ENCODE measurements around the gene KLF15.

KLF15 gene

DNA sequence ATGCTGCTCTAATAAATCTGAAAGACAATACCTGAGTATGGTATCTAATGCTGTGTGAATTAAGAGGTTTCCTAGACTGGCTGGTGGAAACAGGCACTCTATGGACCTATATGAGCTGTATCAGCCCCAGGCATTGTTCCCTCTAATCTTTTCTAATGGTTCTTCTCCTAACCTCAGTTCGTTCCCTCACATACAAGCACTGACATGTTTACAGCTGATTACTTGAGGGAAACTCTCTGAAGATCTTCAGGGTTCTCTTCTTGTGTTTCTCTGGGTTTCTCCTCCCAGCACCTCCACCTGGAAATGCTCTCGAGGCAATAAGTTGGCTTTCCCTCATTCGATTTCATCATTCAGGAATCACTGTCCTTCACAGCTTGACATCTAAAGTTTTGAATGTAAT lies 52.9 kb downstream of the KLF15 start:
- DNase-seq, result no peak

- DNase-seq, result no peak
These were observed 53.9 kb downstream of the KLF15 start for GRCh38 chr3:126303272-126303671.

DNA sequence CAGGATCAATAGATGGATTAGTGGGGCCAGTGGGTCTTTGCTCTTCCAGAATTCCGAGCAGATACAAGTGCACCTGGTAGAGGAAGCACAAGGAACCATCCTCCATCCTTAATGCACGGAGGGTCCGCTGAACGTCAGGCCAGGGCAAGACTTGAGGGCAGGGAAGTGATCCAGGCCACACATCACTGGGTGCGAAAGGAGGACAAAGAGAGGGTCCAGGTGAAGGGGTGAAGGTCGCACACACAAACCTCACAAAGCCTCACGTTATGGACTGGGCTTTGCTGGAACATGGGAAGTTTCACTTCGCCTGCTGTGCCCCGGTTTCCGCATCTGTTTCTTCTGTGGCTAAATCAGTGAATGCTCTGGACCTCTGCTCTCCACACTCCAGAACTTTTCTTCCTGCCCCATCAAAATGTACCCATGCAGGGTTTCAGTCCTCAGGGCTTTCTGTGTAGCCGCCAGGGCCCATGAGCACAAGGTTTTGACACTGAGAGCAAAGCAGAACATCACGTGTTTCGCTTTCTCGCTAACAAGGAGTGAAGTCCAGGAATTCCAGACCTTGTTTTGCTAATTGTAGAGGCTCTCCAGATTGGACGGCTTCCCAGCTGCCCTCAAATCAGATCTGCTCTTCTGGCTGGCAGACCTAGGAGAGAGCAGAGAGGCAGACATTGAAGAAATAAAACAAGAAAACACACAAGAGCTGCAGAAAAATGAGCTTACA lies 56.3 kb downstream of the KLF15 start:
- no peak for DNase-seq

GRCh38 chr3:126300001-126300760 lies 57.0 kb downstream of the KLF15 start:
- DNase-seq, result no peak

- DNase-seq, result no peak
These were observed 61.7 kb downstream of the KLF15 start for GRCh38 chr3:126295407-126295939.

DNA sequence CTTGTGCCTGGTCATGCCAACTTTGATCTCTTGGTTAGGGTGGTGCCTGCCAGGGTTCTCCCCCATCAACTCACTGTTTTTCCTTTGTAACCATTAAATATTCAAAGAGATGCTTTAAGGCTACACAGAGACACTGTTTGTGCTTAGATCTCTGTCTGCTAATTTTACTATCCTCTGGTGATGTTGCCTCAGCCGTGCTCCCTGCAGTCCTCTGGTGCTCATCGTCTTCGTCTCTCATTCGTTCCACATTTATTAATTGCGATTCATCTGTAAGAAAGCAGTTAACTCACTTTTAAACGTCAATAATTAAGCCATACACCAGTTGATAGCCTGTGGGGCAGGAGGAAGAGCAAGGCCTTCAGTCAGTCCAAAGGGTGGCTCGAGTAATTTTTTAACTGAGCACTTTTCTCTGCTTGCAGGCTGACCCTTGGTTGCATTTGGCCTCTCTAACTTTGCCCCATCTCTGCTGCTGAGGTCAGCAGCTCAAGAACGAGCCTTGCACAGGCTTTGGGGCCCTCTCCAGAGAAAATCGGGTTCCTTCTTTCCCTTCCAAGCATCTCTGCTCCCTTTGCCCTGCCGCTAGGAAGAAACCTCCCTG lies 62.9 kb downstream of the KLF15 start:
- DNase-seq, result no peak

DNA sequence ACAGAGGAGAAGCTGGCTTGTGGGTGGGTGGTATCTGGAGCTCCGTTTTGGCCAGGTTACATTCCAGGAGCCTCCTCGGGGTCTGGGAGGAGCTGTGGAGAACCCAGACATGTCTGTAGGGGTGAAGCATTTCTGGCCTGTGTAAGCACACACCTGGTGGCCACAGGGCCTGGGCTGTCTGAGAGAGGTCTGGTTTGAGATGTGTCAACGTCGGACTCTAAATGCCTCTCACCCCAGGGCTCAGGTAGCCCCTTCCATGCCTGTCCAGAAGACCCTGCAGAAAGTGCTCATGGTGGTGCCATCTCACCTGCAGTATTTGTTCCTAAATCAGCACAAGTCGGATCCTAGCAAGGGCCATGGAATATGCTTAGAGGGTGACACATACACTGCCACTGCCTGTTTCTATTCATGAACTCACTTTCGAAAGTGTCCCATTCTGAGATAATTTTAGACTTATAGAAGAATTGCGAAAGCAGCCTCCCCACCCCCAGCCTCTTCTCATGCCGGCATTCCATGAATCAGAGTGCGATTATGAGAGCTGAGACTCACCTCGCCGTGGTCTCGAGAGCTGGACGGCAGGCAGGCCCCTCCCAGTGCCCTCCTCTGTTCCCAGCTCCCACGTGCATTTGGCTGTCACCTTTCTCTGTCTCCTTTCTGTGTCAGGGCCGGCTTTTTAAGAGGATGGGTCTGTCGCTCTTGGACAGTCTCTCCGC lies 63.7 kb downstream of the KLF15 start:
- DNase-seq, result no peak

Measured in NCI-H526 (cell line).